Parathyroid adenoma (tissue), 2 donors: Measurements from ENCODE around the gene PIEZO1.

Experiments used
- H2AFZ ChIP-seq: fragments of 300-600 bp; sonication (generic); one replicate; pipeline ENCODE4 v1.7.0; 2017; ENCODE audit warnings: antibody characterized with exemption, mild to moderate bottlenecking
- H3K27ac ChIP-seq: fragments of 300-600 bp; sonication (generic); one replicate; pipeline ENCODE4 v1.7.0; 2017
- H3K27me3 ChIP-seq: fragments of 300-600 bp; sonication (generic); one replicate; pipeline ENCODE4 v1.7.0; 2017; ENCODE audit warnings: low read length; ENCODE audit not compliant: control insufficient read depth, insufficient read depth
- H3K36me3 ChIP-seq: fragments of 300-600 bp; sonication (generic); one replicate; pipeline ENCODE4 v1.7.0; 2017; ENCODE audit warnings: low read length; ENCODE audit not compliant: control insufficient read depth, insufficient read depth
- H3K4me1 ChIP-seq: fragments of 300-600 bp; sonication (generic); one replicate; pipeline ENCODE4 v1.7.0; 2017; ENCODE audit warnings: control low read depth
- H3K4me2 ChIP-seq: fragments of 300-600 bp; sonication (generic); one replicate; pipeline ENCODE4 v1.7.0; 2017; ENCODE audit warnings: low read length
- H3K4me3 ChIP-seq: fragments of 300-600 bp; sonication (generic); one replicate; pipeline ENCODE4 v1.7.0; 2017; ENCODE audit warnings: low read depth, low read length
- H3K79me2 ChIP-seq: fragments of 300-600 bp; sonication (generic); one replicate; pipeline ENCODE4 v1.7.0; 2017; ENCODE audit warnings: control low read depth
- H3K9ac ChIP-seq: fragments of 300-600 bp; sonication (generic); one replicate; pipeline ENCODE4 v1.7.0; 2017; ENCODE audit warnings: mild to moderate bottlenecking
- H3K9me3 ChIP-seq: fragments of 300-600 bp; sonication (generic); one replicate; pipeline ENCODE4 v1.7.0; 2017; ENCODE audit warnings: low read length; ENCODE audit not compliant: control insufficient read depth
- CTCF ChIP-seq: fragments of 300-600 bp; sonication (generic); IDR thresholded peaks from one replicate; pipeline ENCODE4 v1.7.0; 2017; ENCODE audit warnings: antibody characterized with exemption, mild to moderate bottlenecking
- donor health status: primary hyperparathyroidism.

Gene PIEZO1

GRCh38 chr16:88787579-88788314 lies 2.7 kb upstream of the PIEZO1 start:
- no peak overlapping the region for H3K4me3 ChIP-seq
- H3K79me2 ChIP-seq, result no peaks in the 10 kb centered on the region
- no peak overlapping the region for H3K27ac ChIP-seq
- H3K9me3 ChIP-seq, result no peaks in the 10 kb centered on the region
- H2AFZ ChIP-seq, result no peak overlapping the region
- TF ChIP-seq CTCF, result no peak
- no peaks in the 10 kb centered on the region for H3K4me1 ChIP-seq
- no peaks in the 10 kb centered on the region for H3K27me3 ChIP-seq
- H3K4me2 ChIP-seq, result no peak overlapping the region
- H3K36me3 ChIP-seq, result no peaks in the 10 kb centered on the region
- no peak overlapping the region for H3K9ac ChIP-seq

- no peaks in the 10 kb centered on the region for H3K79me2 ChIP-seq
- H3K27me3 ChIP-seq, result no peaks in the 10 kb centered on the region
- no peak for TF ChIP-seq CTCF
- H3K9ac ChIP-seq, result no peak overlapping the region
- no peaks in the 10 kb centered on the region for H3K4me1 ChIP-seq
- peak overlapping the region; percentile 82 for H2AFZ ChIP-seq
- H3K9me3 ChIP-seq, result no peaks in the 10 kb centered on the region
- no peaks in the 10 kb centered on the region for H3K36me3 ChIP-seq
- H3K27ac ChIP-seq, result no peak overlapping the region
- peak overlapping the region; percentile 34 for H3K4me3 ChIP-seq
- peak overlapping the region; percentile 32 for H3K4me2 ChIP-seq
Measured at GRCh38 chr16:88784856-88785105, 239 bp downstream of the PIEZO1 start.

- peak overlapping the region; percentile 41 for H3K27ac ChIP-seq
- H3K79me2 ChIP-seq, result peaks cover 4% of the 10 kb centered on the region
- H3K27me3 ChIP-seq, result no peaks in the 10 kb centered on the region
- peak; percentile 48 for TF ChIP-seq CTCF
- peak overlapping the region; percentile 34 for H3K4me3 ChIP-seq
- H3K4me1 ChIP-seq, result no peaks in the 10 kb centered on the region
- H2AFZ ChIP-seq, result peak overlapping the region; percentile 82
- no peaks in the 10 kb centered on the region for H3K9me3 ChIP-seq
- H3K9ac ChIP-seq, result no peak overlapping the region
- H3K4me2 ChIP-seq, result peak overlapping the region; percentile 32
- H3K36me3 ChIP-seq, result no peaks in the 10 kb centered on the region
Measured at GRCh38 chr16:88784074-88784855, 755 bp downstream of the PIEZO1 start.

- no peak overlapping the region for H3K9ac ChIP-seq
- H2AFZ ChIP-seq, result no peak overlapping the region
- H3K4me3 ChIP-seq, result peak overlapping the region; percentile 34
- H3K4me1 ChIP-seq, result no peaks in the 10 kb centered on the region
- H3K27ac ChIP-seq, result peak overlapping the region; percentile 49
- no peaks in the 10 kb centered on the region for H3K36me3 ChIP-seq
- H3K79me2 ChIP-seq, result peaks cover 7% of the 10 kb centered on the region
- TF ChIP-seq CTCF, result no peak
- H3K4me2 ChIP-seq, result peak overlapping the region; percentile 32
- no peaks in the 10 kb centered on the region for H3K27me3 ChIP-seq
- no peaks in the 10 kb centered on the region for H3K9me3 ChIP-seq
Measured at GRCh38 chr16:88783391-88784073, 1.5 kb downstream of the PIEZO1 start.
